ENCODE results near the gene TAOK1. TPM values are rescaled to one million over a fixed set of nuclear protein-coding genes. Genes with fewer than 3 reads are reported as not detected.
A peak's percentile ranks its signal among the peaks of the same experiment; 100 is the strongest.

The TAOK1 gene
- total and polyA plus RNA-seq, 9 of the 15 experiments (the other 6 are each of a cell fraction or from before 2014, with no cell fraction given): 3.2 to 33.1 (median 16.5) TPM

- intact Hi-C loops (cut with micrococcal nuclease) (no loop called here), in situ Hi-C loops (cut with MboI) (no loop called here)
- ChIA-PET CTCF (ENCODE audit: low intra/inter-chr PET ratio) (no interaction called here), POLR2A (interaction anchor here (1.6 kb wide), 1 partner anchor 16 kb away, joined by 3 read pairs; no protein-coding TSS in a partner anchor)
- no peak overlapping the region for H2AFZ ChIP-seq (ENCODE audit: low read depth, low read length)
- H3K27ac ChIP-seq (ENCODE audit: extremely low read depth, low read depth, low read length): no peak overlapping the region
- TF ChIP-seq ZZZ3 (IDR thresholded peaks at IDR 0.05) (no peak), ZNF24 (IDR thresholded peaks at IDR 0.05) (no peak), NONO (IDR thresholded peaks at IDR 0.05; ENCODE audit: low read depth in 2 of 2, low read length in 1 of 2) (no peak), HDGF (IDR thresholded peaks at IDR 0.05) (no peak), ZNF77 (CRISPR knock-in tag; IDR thresholded peaks at IDR 0.05) (no peak), ILF3 (IDR thresholded peaks at IDR 0.05; ENCODE audit: borderline replicate concordance) (no peak), UBTF (IDR thresholded peaks at IDR 0.05; ENCODE audit: borderline replicate concordance in 1 of 2, low read depth in 2 of 2, low read length in 2 of 2) (no peak), ZNF133 (CRISPR knock-in tag; IDR thresholded peaks at IDR 0.05) (no peak), ZBTB49 (CRISPR knock-in tag; IDR thresholded peaks at IDR 0.05; ENCODE audit: borderline replicate concordance) (no peak), SMAD2 (IDR thresholded peaks at IDR 0.05; ENCODE audit: low read depth, low read length) (no peak), HMBOX1 (IDR thresholded peaks at IDR 0.05) (no peak), ZNF512 (tag; IDR thresholded peaks at IDR 0.05) (no peak), ZKSCAN8 (CRISPR knock-in tag; IDR thresholded peaks at IDR 0.05) (no peak), NUFIP1 (IDR thresholded peaks at IDR 0.05; ENCODE audit: partially characterized antibody) (no peak)
- H3K4me2 ChIP-seq (ENCODE audit: insufficient read depth, low read length): no peak overlapping the region
- H3K9me3 ChIP-seq (replicated peaks; ENCODE audit: control insufficient read depth, insufficient read depth, low read depth, low read length): no peaks in the 10 kb centered on the region
- no peak overlapping the region for H3K4me3 ChIP-seq
- 68% methylated on average over 7 of the region's 7 CpGs for WGBS (ENCODE audit: insufficient coverage, low coverage, missing lambda C conversion rate)
- H3K9ac ChIP-seq (ENCODE audit: insufficient read depth in 1 of 2, low read depth in 2 of 2, low read length in 2 of 2): peak overlapping the region in 1 of 2 experiments; percentile 91; a peak in 1 of 4 replicates
- H3K79me2 ChIP-seq (ENCODE audit: control insufficient read depth, insufficient read depth, low read length): peaks cover 6% of the 10 kb centered on the region; the same call in 2 of the 3 replicates
- H3K36me3 ChIP-seq (ENCODE audit: control insufficient read depth, insufficient read depth, low read length): no peaks in the 10 kb centered on the region
- no peak for FAIRE-seq
- H3K4me1 ChIP-seq (replicated peaks in 1 of 2; ENCODE audit: control insufficient read depth in 2 of 2, insufficient read depth in 2 of 2, low read length in 2 of 2): peaks cover 34 to 69% of the 10 kb centered on the region in 2 experiments
- H3K9me1 ChIP-seq (ENCODE audit: control insufficient read depth, insufficient read depth, low read length): peaks cover 4% of the 10 kb centered on the region
- peaks cover 12% of the 10 kb centered on the region for H4K20me1 ChIP-seq (replicated peaks; ENCODE audit: control insufficient read depth, insufficient read depth, low read length)
- BruUV-seq (replicated peaks): no TSS peak
- DNase-seq (ENCODE audit: extremely low read depth in 1 of 4, low spot score in 3 of 4): no peak
- H3K27me3 ChIP-seq (ENCODE audit: control insufficient read depth in 2 of 2, insufficient read depth in 2 of 2, low read length in 2 of 2): no peaks in the 10 kb centered on the region
- no peak for ATAC-seq
Measured at GRCh38 chr17:29595107-29595942, 205.2 kb downstream of the TAOK1 start.

Data from K562 (cell line).